ENCODE data around the gene TTC39B.

- TF ChIP-seq CTCF (conservative IDR thresholded peaks at IDR 0.05; ENCODE audit: low read length) (no peak), EZH2phosphoT487 (IDR thresholded peaks at IDR 0.05; ENCODE audit: borderline replicate concordance, low read depth, low read length) (no peak)
Observed at GRCh38 chr9:15235658-15236057, 71.4 kb downstream of the TTC39B start.

All from OCI-LY7 (cell line).